GM23338 (cell line): ENCODE data around the gene TBX18.

Experiments used
- EZH2 ChIP-seq: fragments of 200-600 bp; sonication (generic); IDR thresholded peaks from one replicate; pipeline ENCODE4 v1.8.0; 2017; ENCODE audit warnings: antibody characterized with exemption, mild to moderate bottlenecking, low read depth; ENCODE audit not compliant: unreplicated experiment
- POLR2AphosphoS5 ChIP-seq: IDR thresholded peaks from 2 replicates; pipeline ENCODE4 v1.6.1; 2016; ENCODE audit warnings: antibody characterized with exemption, low read depth

GRCh38 chr6:84691978-84692623, 72.3 kb downstream of the TBX18 start:
- TF ChIP-seq POLR2AphosphoS5 = no peak
- TF ChIP-seq EZH2 = no peak
